Smooth muscle cell (in vitro differentiated cells): ENCODE data around the gene ERC1. TPM values are rescaled to one million over a fixed set of nuclear protein-coding genes. Genes with fewer than 3 reads are reported as not detected.

Experiments used
- DNase-seq: peaks from one replicate; lab custom pipeline; 2025; ENCODE audit not compliant: unreplicated experiment; lab: John Stamatoyannopoulos, UW
- H2AFZ ChIP-seq: fragments of 200-600 bp; sonication (generic); 2 replicates; pipeline ENCODE4 v1.6.0; 2016; ENCODE audit warnings: antibody characterized with exemption, low read depth, mild to moderate bottlenecking
- H3F3A ChIP-seq: fragments of 200-600 bp; sonication (generic); 2 replicates; pipeline ENCODE4 v1.6.0; 2017; ENCODE audit warnings: antibody characterized with exemption, low read depth
- H3K27ac ChIP-seq: fragments of 200-600 bp; sonication (generic); 2 replicates; pipeline ENCODE4 v1.5.1; 2016; ENCODE audit warnings: low read depth, mild to moderate bottlenecking
- H3K27me3 ChIP-seq: fragments of 200-600 bp; sonication (generic); 2 replicates; pipeline ENCODE4 v1.6.1; 2016; ENCODE audit warnings: low read depth, mild to moderate bottlenecking
- H3K36me3 ChIP-seq: fragments of 200-600 bp; sonication (generic); 2 replicates; pipeline ENCODE4 v1.5.1; 2016; ENCODE audit warnings: low read depth
- H3K4me1 ChIP-seq: fragments of 200-600 bp; sonication (generic); 2 replicates; pipeline ENCODE4 v1.5.1; 2016; ENCODE audit warnings: low read depth
- H3K4me2 ChIP-seq: fragments of 200-600 bp; sonication (generic); 2 replicates; pipeline ENCODE4 v1.6.0; 2016; ENCODE audit warnings: mild to moderate bottlenecking
- H3K4me3 ChIP-seq: fragments of 200-600 bp; sonication (generic); 2 replicates; pipeline ENCODE4 v1.5.1; 2016; ENCODE audit warnings: mild to moderate bottlenecking
- H3K79me2 ChIP-seq: fragments of 200-600 bp; sonication (generic); 2 replicates; pipeline ENCODE4 v1.6.0; 2016; ENCODE audit warnings: low read depth, mild to moderate bottlenecking
- H3K9ac ChIP-seq: fragments of 200-600 bp; sonication (generic); 2 replicates; pipeline ENCODE4 v1.6.0; 2016; ENCODE audit warnings: low read depth
- H3K9me3 ChIP-seq: fragments of 200-600 bp; sonication (generic); replicated peaks from 2 replicates; pipeline ENCODE4 v1.5.1; 2016; ENCODE audit warnings: low read depth
- H4K20me1 ChIP-seq: fragments of 200-600 bp; sonication (generic); 2 replicates; pipeline ENCODE4 v1.6.0; 2016; ENCODE audit warnings: low read depth
- WGBS: methylation state at CpG from one replicate; pipeline ENCODE4 v1.1.7; 2016; ENCODE audit warnings: low lambda C conversion rate; 5-methylcytosine and 5-hydroxymethylcytosine counted together
- polyA plus RNA-seq: library from polyadenylated mRNA; unstranded; fragments of >200 nt; fragmentation: Nextera tagmentation; extraction: Ambion mirVana; gene quantifications from 2 replicates; pipeline ENCODE4 v1.2.1, GENCODE V29; 2016
- total RNA-seq: library from RNA; depleted of rRNA; stranded (reverse); fragments of >200 nt; gene quantifications from 2 replicates; pipeline ENCODE4 v1.2.3, GENCODE V29; 2014
- TF ChIP-seq, protein P1 (sequence below): fragments of 200-600 bp; sonication (generic); IDR thresholded peaks from 2 replicates; pipeline ENCODE4 v1.5.1; 2017; ENCODE audit warnings: borderline replicate concordance, mild to moderate bottlenecking, antibody characterized with exemption; ENCODE audit not compliant: insufficient read depth, poor library complexity, severe bottlenecking

Gene ERC1
- total and polyA plus RNA-seq, 2 experiments from 2014 or later, result 13.8 to 17.6 TPM

DNA sequence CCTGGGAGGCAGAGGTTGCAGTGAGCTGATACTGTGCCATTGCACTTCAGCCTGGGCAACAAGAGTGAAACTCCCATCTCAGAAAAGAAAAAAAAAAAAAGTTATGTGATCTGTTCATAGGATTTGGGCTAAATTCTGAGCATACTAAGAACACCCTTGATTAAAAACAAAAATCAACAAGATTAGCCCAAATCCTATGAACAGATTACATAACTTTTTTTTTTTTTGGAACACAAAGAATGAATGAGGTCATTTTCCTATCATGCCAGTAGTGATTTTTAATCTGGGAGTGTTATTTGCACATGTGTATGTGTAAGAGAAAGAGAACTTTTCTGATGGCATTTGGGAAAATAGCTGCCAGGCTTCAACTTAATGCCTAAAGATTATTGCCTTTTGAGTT is 208.7 kb downstream of the ERC1 start:
- no peaks in the 10 kb centered on the region for H3K27me3 ChIP-seq
- H3K4me3 ChIP-seq, result no peak overlapping the region
- H3K27ac ChIP-seq, result no peak overlapping the region
- H3K36me3 ChIP-seq, result no peaks in the 10 kb centered on the region
- H3K9ac ChIP-seq, result no peak overlapping the region
- no peak for DNase-seq
- H3K4me2 ChIP-seq, result no peak overlapping the region
- no peaks in the 10 kb centered on the region for H3K9me3 ChIP-seq
- H3K79me2 ChIP-seq, result peaks cover 6% of the 10 kb centered on the region
- H3K4me1 ChIP-seq, result peaks cover 10% of the 10 kb centered on the region
- H3F3A ChIP-seq, result no peaks in the 10 kb centered on the region
- H4K20me1 ChIP-seq, result no peaks in the 10 kb centered on the region
- no peak overlapping the region for H2AFZ ChIP-seq
- TF ChIP-seq, protein P1, sequence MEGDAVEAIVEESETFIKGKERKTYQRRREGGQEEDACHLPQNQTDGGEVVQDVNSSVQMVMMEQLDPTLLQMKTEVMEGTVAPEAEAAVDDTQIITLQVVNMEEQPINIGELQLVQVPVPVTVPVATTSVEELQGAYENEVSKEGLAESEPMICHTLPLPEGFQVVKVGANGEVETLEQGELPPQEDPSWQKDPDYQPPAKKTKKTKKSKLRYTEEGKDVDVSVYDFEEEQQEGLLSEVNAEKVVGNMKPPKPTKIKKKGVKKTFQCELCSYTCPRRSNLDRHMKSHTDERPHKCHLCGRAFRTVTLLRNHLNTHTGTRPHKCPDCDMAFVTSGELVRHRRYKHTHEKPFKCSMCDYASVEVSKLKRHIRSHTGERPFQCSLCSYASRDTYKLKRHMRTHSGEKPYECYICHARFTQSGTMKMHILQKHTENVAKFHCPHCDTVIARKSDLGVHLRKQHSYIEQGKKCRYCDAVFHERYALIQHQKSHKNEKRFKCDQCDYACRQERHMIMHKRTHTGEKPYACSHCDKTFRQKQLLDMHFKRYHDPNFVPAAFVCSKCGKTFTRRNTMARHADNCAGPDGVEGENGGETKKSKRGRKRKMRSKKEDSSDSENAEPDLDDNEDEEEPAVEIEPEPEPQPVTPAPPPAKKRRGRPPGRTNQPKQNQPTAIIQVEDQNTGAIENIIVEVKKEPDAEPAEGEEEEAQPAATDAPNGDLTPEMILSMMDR, result no peak

DNA sequence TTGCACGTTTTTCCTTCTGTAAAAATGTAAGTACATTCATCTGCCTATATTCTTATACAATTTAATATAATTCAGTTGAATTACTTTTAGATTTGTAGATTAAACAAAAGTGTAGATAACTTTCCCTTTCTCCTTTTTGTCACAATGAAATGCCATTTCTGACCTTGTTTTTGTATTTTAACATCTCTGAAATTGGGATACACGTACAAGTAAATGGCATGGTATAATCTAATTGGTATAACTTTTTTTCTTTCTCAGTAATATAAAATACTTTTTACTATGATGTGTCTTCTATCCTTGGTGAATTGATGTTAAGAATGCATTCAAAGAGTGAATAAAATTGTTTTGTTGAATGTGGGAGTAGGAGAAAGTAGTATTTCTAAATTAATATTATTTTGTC is 210.0 kb downstream of the ERC1 start:
- Histone ChIP-seq H4K20me1 (no peaks in the 10 kb centered on the region), H3F3A (no peaks in the 10 kb centered on the region), H3K27ac (no peak overlapping the region), H3K4me1 (peaks cover 22% of the 10 kb centered on the region), H3K79me2 (peaks cover 6% of the 10 kb centered on the region), H3K4me3 (no peak overlapping the region), H3K9me3 (no peaks in the 10 kb centered on the region), H3K9ac (no peak overlapping the region), H3K36me3 (no peaks in the 10 kb centered on the region), H2AFZ (no peak overlapping the region), H3K27me3 (no peaks in the 10 kb centered on the region), H3K4me2 (no peak overlapping the region)
- no peak for DNase-seq
- WGBS, result 95% methylated on average over 2 of the region's 2 CpGs
- TF ChIP-seq, protein P1, result no peak

DNA sequence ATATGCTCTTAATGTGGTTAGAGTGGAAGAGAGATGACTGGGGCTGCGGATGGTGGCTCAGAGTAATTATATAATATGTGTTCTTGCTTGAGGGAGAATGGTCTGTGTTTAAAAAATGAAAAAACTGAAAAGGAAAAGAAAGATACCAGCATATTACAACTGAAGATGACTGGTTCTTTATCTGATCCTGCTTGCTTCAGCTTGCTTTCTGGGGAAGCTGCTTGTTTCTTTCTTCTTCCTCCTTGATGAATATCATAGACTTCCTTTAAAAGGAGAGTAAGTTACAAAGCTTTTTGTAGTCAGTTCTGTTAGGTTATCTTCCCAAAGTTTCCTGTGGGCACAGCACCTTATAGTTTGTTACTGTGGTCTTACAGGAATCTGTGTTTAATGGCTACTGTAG is 210.9 kb downstream of the ERC1 start:
- no peak overlapping the region for H3K9ac ChIP-seq
- H3K4me2 ChIP-seq, result no peak overlapping the region
- no peaks in the 10 kb centered on the region for H4K20me1 ChIP-seq
- peaks cover 6% of the 10 kb centered on the region for H3K79me2 ChIP-seq
- H3K4me1 ChIP-seq, result peaks cover 27% of the 10 kb centered on the region
- H3K36me3 ChIP-seq, result no peaks in the 10 kb centered on the region
- H3K27me3 ChIP-seq, result no peaks in the 10 kb centered on the region
- TF ChIP-seq, protein P1, result no peak
- H3F3A ChIP-seq, result no peaks in the 10 kb centered on the region
- H3K4me3 ChIP-seq, result no peak overlapping the region
- peak overlapping the region; percentile 67 for H3K27ac ChIP-seq
- 76% methylated on average over 1 of the region's 1 CpG for WGBS
- H3K9me3 ChIP-seq, result no peaks in the 10 kb centered on the region
- no peak for DNase-seq
- no peak overlapping the region for H2AFZ ChIP-seq

DNA sequence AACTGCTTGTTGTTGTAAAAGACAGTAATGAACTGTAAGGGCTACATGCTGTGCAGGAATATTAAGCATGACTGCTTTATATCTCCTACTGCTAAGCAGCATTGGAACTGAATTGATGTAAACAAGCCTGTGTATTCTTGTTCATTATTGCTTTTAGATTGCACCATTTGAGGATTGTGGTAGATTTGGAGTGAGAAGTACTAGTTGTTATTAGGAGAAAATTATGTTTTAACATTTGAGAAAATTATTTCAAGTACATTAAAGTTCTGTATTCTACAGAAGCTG is 212.7 kb downstream of the ERC1 start:
- Histone ChIP-seq H3K27me3 (no peaks in the 10 kb centered on the region), H3K9me3 (no peaks in the 10 kb centered on the region), H4K20me1 (no peaks in the 10 kb centered on the region), H3K9ac (no peak overlapping the region), H3K27ac (peak overlapping the region; percentile 92), H3K79me2 (peaks cover 6% of the 10 kb centered on the region), H3K4me3 (no peak overlapping the region), H3F3A (no peaks in the 10 kb centered on the region), H2AFZ (no peak overlapping the region), H3K36me3 (no peaks in the 10 kb centered on the region), H3K4me2 (peak overlapping the region; percentile 80), H3K4me1 (peaks cover 27% of the 10 kb centered on the region)
- no peak for DNase-seq
- TF ChIP-seq, protein P1, result no peak
